GM23338 (cell line): Measurements from ENCODE around the gene ZSCAN5B. TPM values are rescaled to one million over a fixed set of nuclear protein-coding genes. Genes with fewer than 3 reads are reported as not detected.

Experiments
- ATAC-seq: fragments of 200-7000 bp; cut with Tn5 transposase; 3 replicates; pipeline ENCODE4 v1.9.1; 2020
- DNase-seq: peaks from one replicate; pipeline ENCODE4 v3.0.0-alpha.2; 2015; ENCODE audit warnings: low spot score
- H2AFZ ChIP-seq: fragments of 200-600 bp; sonication (generic); 2 replicates; pipeline ENCODE4 v1.8.0; 2016; ENCODE audit warnings: antibody characterized with exemption, mild to moderate bottlenecking, moderate library complexity
- H3F3A ChIP-seq: fragments of 200-600 bp; sonication (generic); replicated peaks from 2 replicates; pipeline ENCODE4 v1.8.0; 2017; ENCODE audit warnings: antibody characterized with exemption, mixed run types, low read depth
- H3K27ac ChIP-seq: fragments of 200-600 bp; sonication (generic); 2 replicates; pipeline ENCODE4 v1.6.1; 2016; ENCODE audit warnings: low read depth
- H3K27me3 ChIP-seq: fragments of 200-600 bp; sonication (generic); 2 replicates; pipeline ENCODE4 v1.8.0; 2016; ENCODE audit warnings: mild to moderate bottlenecking, mixed run types, moderate library complexity; ENCODE audit not compliant: insufficient read depth
- H3K36me3 ChIP-seq: fragments of 200-600 bp; sonication (generic); 2 replicates; pipeline ENCODE4 v1.8.0; 2016; ENCODE audit warnings: mild to moderate bottlenecking; ENCODE audit not compliant: insufficient read depth
- H3K4me1 ChIP-seq: fragments of 200-600 bp; sonication (generic); 2 replicates; pipeline ENCODE4 v1.8.0; 2016; ENCODE audit warnings: mild to moderate bottlenecking, moderate library complexity; ENCODE audit not compliant: insufficient read depth
- H3K4me2 ChIP-seq: fragments of 200-600 bp; sonication (generic); 2 replicates; pipeline ENCODE4 v1.7.1; 2017; ENCODE audit warnings: mixed run types
- H3K4me3 ChIP-seq: fragments of 200-600 bp; sonication (generic); 2 replicates; pipeline ENCODE4 v1.6.1; 2016; ENCODE audit warnings: mixed run types
- H3K79me2 ChIP-seq: fragments of 200-600 bp; sonication (generic); replicated peaks from 2 replicates; pipeline ENCODE4 v1.8.0; 2017; ENCODE audit warnings: mild to moderate bottlenecking; ENCODE audit not compliant: insufficient read depth
- H3K9me2 ChIP-seq: fragments of 200-600 bp; sonication (generic); 2 replicates; pipeline ENCODE4 v1.8.0; 2017; ENCODE audit not compliant: insufficient read depth
- H4K20me1 ChIP-seq: fragments of 200-600 bp; sonication (generic); replicated peaks from 2 replicates; pipeline ENCODE4 v1.8.0; 2017; ENCODE audit warnings: mild to moderate bottlenecking; ENCODE audit not compliant: insufficient read depth
- H3K27ac Mint-ChIP-seq: 2 replicates; pipeline ENCODE4 v1.8.0; 2020; ENCODE audit warnings: inconsistent platforms, mild to moderate bottlenecking, moderate library complexity, mixed read lengths
- H3K27me3 Mint-ChIP-seq: 3 replicates; pipeline ENCODE4 v1.8.0; 2022; ENCODE audit warnings: low read depth, mild to moderate bottlenecking, moderate library complexity, mixed read lengths, inconsistent platforms; ENCODE audit not compliant: insufficient read depth, poor library complexity
- H3K36me3 Mint-ChIP-seq: 3 replicates; pipeline ENCODE4 v1.8.0; 2021; ENCODE audit warnings: low read depth, mild to moderate bottlenecking, inconsistent platforms, moderate library complexity, mixed read lengths
- H3K4me1 Mint-ChIP-seq: 3 replicates; pipeline ENCODE4 v1.8.0; 2020; ENCODE audit warnings: mild to moderate bottlenecking, inconsistent platforms, mixed read lengths
- H3K4me3 Mint-ChIP-seq: 3 replicates; pipeline ENCODE4 v1.8.0; 2021; ENCODE audit warnings: moderate library complexity, mild to moderate bottlenecking, inconsistent platforms, mixed read lengths
- H3K9me3 Mint-ChIP-seq: 3 replicates; pipeline ENCODE4 v1.8.0; 2020; ENCODE audit warnings: moderate library complexity, mild to moderate bottlenecking, inconsistent platforms, mixed read lengths
- CREB1 ChIP-seq: fragments of 250-450 bp; sonication (Bioruptor Pico); IDR thresholded peaks from 2 replicates; pipeline ENCODE4 v1.5.0; 2020; ENCODE audit warnings: low read depth, mild to moderate bottlenecking, moderate library complexity
- EZH2 ChIP-seq: fragments of 200-600 bp; sonication (generic); IDR thresholded peaks from one replicate; pipeline ENCODE4 v1.8.0; 2017; ENCODE audit warnings: antibody characterized with exemption, mild to moderate bottlenecking, low read depth; ENCODE audit not compliant: unreplicated experiment
- EZH2phosphoT487 ChIP-seq: fragments of 200-600 bp; sonication (generic); IDR thresholded peaks from one replicate; pipeline ENCODE4 v1.8.1; 2018; ENCODE audit warnings: antibody characterized with exemption; ENCODE audit not compliant: unreplicated experiment
- JUNB ChIP-seq: IDR thresholded peaks from one replicate; pipeline ENCODE4 v1.6.1; 2016; ENCODE audit warnings: antibody characterized with exemption; ENCODE audit not compliant: unreplicated experiment
- NANOG ChIP-seq: IDR thresholded peaks from 2 replicates; pipeline ENCODE4 v1.6.1; 2016; ENCODE audit warnings: antibody characterized with exemption, borderline replicate concordance
- POLR2AphosphoS5 ChIP-seq: IDR thresholded peaks from 2 replicates; pipeline ENCODE4 v1.6.1; 2016; ENCODE audit warnings: antibody characterized with exemption, low read depth
- REST ChIP-seq: IDR thresholded peaks from one replicate; pipeline ENCODE4 v1.6.1; 2018; ENCODE audit warnings: antibody characterized with exemption; ENCODE audit not compliant: unreplicated experiment
- STAT1 ChIP-seq: IDR thresholded peaks from one replicate; pipeline ENCODE4 v1.6.1; 2016; ENCODE audit warnings: antibody characterized with exemption; ENCODE audit not compliant: unreplicated experiment
- ZNF114 ChIP-seq: fragments of 250-450 bp; sonication (Bioruptor Pico); IDR thresholded peaks from 2 replicates; pipeline ENCODE4 v1.5.0; 2020; ENCODE audit warnings: mild to moderate bottlenecking, moderate library complexity
- ZNF331 ChIP-seq: fragments of 250-450 bp; sonication (Bioruptor Pico); IDR thresholded peaks from 2 replicates; pipeline ENCODE4 v1.5.0; 2020; ENCODE audit warnings: low read depth, mild to moderate bottlenecking, moderate library complexity
- polyA plus RNA-seq: library from polyadenylated mRNA; unstranded; fragments of >200 nt; fragmentation: Nextera tagmentation; extraction: Ambion mirVana; gene quantifications from 2 replicates; pipeline ENCODE4 v1.2.1, GENCODE V29; 2016
- total RNA-seq: library from RNA; depleted of rRNA; stranded (reverse); fragments of >200 nt; shearing (Covaris generic); gene quantifications from 2 replicates; pipeline ENCODE4 v1.2.3, GENCODE V29; 2014
- TF ChIP-seq, protein P1 (sequence below): IDR thresholded peaks from 2 replicates; pipeline ENCODE4 v1.6.1; 2016; ENCODE audit warnings: antibody characterized with exemption
- TF ChIP-seq, protein P2 (sequence below): fragments of 250-450 bp; sonication (Bioruptor Pico); IDR thresholded peaks from 2 replicates; pipeline ENCODE4 v1.5.0; 2020; ENCODE audit warnings: mild to moderate bottlenecking, moderate library complexity
- TF ChIP-seq, protein P3 (sequence below), 2 experiments: fragments of 200-600 bp in 1 of 2; sonication (generic) in 1 of 2; conservative IDR thresholded peaks; 2 replicates each; pipeline versions ENCODE4 v1.5.1 to v1.6.1; 2016 to 2017; ENCODE audit warnings: antibody characterized with exemption in 2 of 2, low read depth in 2 of 2, mild to moderate bottlenecking in 2 of 2, moderate library complexity in 1 of 2

The ZSCAN5B gene
- total and polyA plus RNA-seq, 2 experiments from 2014 or later, result 0.10 TPM; not detected in 1

DNA sequence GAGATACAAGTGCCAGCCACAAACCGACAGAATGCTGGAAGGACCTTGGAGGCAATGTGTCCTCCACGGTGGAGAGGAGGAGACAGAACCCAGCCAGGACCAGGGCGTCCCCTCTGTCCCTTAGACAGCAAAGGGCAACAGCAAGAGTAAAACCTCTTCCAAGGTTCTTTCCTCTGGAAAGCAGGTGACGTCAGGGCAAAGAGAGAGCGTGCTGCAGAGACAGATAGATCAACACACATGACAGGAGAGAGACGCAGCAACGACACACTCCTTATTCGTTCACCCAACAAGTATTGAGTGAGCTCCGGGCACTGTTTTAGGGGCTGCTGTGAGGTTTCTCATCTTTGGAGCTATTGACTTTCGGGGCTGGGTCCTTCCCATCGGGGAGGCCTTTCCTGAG, 23.0 kb downstream of the ZSCAN5B start:
- H2AFZ ChIP-seq, result no peak overlapping the region
- Mint-ChIP-seq H3K9me3 (no peaks in the 10 kb centered on the region; the same call in 2 of the 3 replicates), H3K27ac (no peak overlapping the region), H3K36me3 (no peaks in the 10 kb centered on the region; the same call in 2 of the 3 replicates), H3K27me3 (peaks cover 17% of the 10 kb centered on the region), H3K4me3 (no peak overlapping the region), H3K4me1 (peaks cover 7% of the 10 kb centered on the region)
- TF ChIP-seq EZH2 (no peak), ZNF114 (CRISPR knock-in tag) (no peak), JUNB (no peak), EZH2phosphoT487 (no peak), ZNF331 (no peak), REST (no peak), NANOG (no peak), POLR2AphosphoS5 (no peak), CREB1 (CRISPR knock-in tag) (no peak), STAT1 (no peak)
- TF ChIP-seq, protein P1, sequence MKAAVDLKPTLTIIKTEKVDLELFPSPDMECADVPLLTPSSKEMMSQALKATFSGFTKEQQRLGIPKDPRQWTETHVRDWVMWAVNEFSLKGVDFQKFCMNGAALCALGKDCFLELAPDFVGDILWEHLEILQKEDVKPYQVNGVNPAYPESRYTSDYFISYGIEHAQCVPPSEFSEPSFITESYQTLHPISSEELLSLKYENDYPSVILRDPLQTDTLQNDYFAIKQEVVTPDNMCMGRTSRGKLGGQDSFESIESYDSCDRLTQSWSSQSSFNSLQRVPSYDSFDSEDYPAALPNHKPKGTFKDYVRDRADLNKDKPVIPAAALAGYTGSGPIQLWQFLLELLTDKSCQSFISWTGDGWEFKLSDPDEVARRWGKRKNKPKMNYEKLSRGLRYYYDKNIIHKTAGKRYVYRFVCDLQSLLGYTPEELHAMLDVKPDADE, result no peak
- TF ChIP-seq, protein P2, sequence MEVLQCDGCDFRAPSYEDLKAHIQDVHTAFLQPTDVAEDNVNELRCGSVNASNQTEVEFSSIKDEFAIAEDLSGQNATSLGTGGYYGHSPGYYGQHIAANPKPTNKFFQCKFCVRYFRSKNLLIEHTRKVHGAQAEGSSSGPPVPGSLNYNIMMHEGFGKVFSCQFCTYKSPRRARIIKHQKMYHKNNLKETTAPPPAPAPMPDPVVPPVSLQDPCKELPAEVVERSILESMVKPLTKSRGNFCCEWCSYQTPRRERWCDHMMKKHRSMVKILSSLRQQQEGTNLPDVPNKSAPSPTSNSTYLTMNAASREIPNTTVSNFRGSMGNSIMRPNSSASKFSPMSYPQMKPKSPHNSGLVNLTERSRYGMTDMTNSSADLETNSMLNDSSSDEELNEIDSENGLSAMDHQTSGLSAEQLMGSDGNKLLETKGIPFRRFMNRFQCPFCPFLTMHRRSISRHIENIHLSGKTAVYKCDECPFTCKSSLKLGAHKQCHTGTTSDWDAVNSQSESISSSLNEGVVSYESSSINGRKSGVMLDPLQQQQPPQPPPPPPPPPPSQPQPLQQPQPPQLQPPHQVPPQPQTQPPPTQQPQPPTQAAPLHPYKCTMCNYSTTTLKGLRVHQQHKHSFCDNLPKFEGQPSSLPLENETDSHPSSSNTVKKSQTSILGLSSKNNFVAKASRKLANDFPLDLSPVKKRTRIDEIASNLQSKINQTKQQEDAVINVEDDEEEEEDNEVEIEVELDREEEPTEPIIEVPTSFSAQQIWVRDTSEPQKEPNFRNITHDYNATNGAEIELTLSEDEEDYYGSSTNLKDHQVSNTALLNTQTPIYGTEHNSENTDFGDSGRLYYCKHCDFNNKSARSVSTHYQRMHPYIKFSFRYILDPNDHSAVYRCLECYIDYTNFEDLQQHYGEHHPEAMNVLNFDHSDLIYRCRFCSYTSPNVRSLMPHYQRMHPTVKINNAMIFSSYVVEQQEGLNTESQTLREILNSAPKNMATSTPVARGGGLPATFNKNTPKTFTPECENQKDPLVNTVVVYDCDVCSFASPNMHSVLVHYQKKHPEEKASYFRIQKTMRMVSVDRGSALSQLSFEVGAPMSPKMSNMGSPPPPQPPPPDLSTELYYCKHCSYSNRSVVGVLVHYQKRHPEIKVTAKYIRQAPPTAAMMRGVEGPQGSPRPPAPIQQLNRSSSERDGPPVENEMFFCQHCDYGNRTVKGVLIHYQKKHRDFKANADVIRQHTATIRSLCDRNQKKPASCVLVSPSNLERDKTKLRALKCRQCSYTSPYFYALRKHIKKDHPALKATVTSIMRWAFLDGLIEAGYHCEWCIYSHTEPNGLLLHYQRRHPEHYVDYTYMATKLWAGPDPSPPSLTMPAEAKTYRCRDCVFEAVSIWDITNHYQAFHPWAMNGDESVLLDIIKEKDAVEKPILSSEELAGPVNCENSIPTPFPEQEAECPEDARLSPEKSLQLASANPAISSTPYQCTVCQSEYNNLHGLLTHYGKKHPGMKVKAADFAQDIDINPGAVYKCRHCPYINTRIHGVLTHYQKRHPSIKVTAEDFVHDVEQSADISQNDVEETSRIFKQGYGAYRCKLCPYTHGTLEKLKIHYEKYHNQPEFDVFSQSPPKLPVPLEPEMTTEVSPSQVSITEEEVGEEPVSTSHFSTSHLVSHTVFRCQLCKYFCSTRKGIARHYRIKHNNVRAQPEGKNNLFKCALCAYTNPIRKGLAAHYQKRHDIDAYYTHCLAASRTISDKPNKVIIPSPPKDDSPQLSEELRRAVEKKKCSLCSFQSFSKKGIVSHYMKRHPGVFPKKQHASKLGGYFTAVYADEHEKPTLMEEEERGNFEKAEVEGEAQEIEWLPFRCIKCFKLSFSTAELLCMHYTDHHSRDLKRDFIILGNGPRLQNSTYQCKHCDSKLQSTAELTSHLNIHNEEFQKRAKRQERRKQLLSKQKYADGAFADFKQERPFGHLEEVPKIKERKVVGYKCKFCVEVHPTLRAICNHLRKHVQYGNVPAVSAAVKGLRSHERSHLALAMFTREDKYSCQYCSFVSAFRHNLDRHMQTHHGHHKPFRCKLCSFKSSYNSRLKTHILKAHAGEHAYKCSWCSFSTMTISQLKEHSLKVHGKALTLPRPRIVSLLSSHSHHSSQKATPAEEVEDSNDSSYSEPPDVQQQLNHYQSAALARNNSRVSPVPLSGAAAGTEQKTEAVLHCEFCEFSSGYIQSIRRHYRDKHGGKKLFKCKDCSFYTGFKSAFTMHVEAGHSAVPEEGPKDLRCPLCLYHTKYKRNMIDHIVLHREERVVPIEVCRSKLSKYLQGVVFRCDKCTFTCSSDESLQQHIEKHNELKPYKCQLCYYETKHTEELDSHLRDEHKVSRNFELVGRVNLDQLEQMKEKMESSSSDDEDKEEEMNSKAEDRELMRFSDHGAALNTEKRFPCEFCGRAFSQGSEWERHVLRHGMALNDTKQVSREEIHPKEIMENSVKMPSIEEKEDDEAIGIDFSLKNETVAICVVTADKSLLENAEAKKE (CRISPR knock-in tag), result no peak
- TF ChIP-seq, protein P3, sequence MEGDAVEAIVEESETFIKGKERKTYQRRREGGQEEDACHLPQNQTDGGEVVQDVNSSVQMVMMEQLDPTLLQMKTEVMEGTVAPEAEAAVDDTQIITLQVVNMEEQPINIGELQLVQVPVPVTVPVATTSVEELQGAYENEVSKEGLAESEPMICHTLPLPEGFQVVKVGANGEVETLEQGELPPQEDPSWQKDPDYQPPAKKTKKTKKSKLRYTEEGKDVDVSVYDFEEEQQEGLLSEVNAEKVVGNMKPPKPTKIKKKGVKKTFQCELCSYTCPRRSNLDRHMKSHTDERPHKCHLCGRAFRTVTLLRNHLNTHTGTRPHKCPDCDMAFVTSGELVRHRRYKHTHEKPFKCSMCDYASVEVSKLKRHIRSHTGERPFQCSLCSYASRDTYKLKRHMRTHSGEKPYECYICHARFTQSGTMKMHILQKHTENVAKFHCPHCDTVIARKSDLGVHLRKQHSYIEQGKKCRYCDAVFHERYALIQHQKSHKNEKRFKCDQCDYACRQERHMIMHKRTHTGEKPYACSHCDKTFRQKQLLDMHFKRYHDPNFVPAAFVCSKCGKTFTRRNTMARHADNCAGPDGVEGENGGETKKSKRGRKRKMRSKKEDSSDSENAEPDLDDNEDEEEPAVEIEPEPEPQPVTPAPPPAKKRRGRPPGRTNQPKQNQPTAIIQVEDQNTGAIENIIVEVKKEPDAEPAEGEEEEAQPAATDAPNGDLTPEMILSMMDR (conservative IDR thresholded peaks at IDR 0.05; ENCODE audit: low read depth in 2 of 2), result no peak
- H4K20me1 ChIP-seq, result no peaks in the 10 kb centered on the region
- no peaks in the 10 kb centered on the region for H3F3A ChIP-seq
- no peak overlapping the region for H3K4me2 ChIP-seq
- no peak overlapping the region for H3K27ac ChIP-seq
- no peak for DNase-seq
- H3K79me2 ChIP-seq, result no peaks in the 10 kb centered on the region
- no peaks in the 10 kb centered on the region for H3K36me3 ChIP-seq
- no peak overlapping the region for H3K4me3 ChIP-seq
- no peaks in the 10 kb centered on the region for H3K27me3 ChIP-seq
- ATAC-seq, result no peak
- H3K9me2 ChIP-seq, result no peaks in the 10 kb centered on the region
- no peaks in the 10 kb centered on the region for H3K4me1 ChIP-seq
